ENCODE results near the gene GNLY.

Gene GNLY

GRCh38 chr2:85743304-85743978, 49.3 kb downstream of the GNLY start:
- no peak for DNase-seq (ENCODE audit: low read depth in 2 of 2, low spot score in 1 of 2)

- no peak for DNase-seq (ENCODE audit: low read depth in 2 of 2, low spot score in 1 of 2)
Measured at GRCh38 chr2:85744055-85744454, 49.9 kb downstream of the GNLY start.

GRCh38 chr2:85744741-85745601, 50.8 kb downstream of the GNLY start:
- no peak for DNase-seq (ENCODE audit: low read depth in 2 of 2, low spot score in 1 of 2)

GRCh38 chr2:85745619-85746018, 51.5 kb downstream of the GNLY start:
- DNase-seq (ENCODE audit: low read depth in 2 of 2, low spot score in 1 of 2): no peak

- no peak for DNase-seq (ENCODE audit: low read depth in 2 of 2, low spot score in 1 of 2)
Measured at GRCh38 chr2:85746321-85747004, 52.3 kb downstream of the GNLY start.

GRCh38 chr2:85747441-85747840, 53.3 kb downstream of the GNLY start:
- no peak for DNase-seq (ENCODE audit: low read depth in 2 of 2, low spot score in 1 of 2)

GRCh38 chr2:85748039-85748734, 54.0 kb downstream of the GNLY start:
- DNase-seq (ENCODE audit: low read depth in 2 of 2, low spot score in 1 of 2): no peak
